HG03045 (cell line): ENCODE results near the gene TGM3.

Experiments
- ATAC-seq: cut with Tn5 transposase; IDR thresholded peaks from one replicate; pipeline ENCODE4 v1.9.1; 2021; ENCODE audit warnings: mild to moderate bottlenecking, moderate library complexity; ENCODE audit not compliant: unreplicated experiment

TGM3 gene

GRCh38 chr20:2283706-2284423 lies 11.9 kb upstream of the TGM3 start:
- ATAC-seq = no peak

GRCh38 chr20:2285193-2285592 lies 10.6 kb upstream of the TGM3 start:
- no peak for ATAC-seq

GRCh38 chr20:2285613-2286012 lies 10.2 kb upstream of the TGM3 start:
- ATAC-seq = no peak

- ATAC-seq = no peak
Measured at GRCh38 chr20:2287504-2287903, 8.3 kb upstream of the TGM3 start.

- ATAC-seq = no peak
Measured at GRCh38 chr20:2289475-2289874, 6.3 kb upstream of the TGM3 start.

GRCh38 chr20:2290486-2290885 lies 5.3 kb upstream of the TGM3 start:
- no peak for ATAC-seq

GRCh38 chr20:2292416-2293110 lies 3.2 kb upstream of the TGM3 start:
- ATAC-seq = no peak

- no peak for ATAC-seq
Measured at GRCh38 chr20:2293486-2293885, 2.3 kb upstream of the TGM3 start.

GRCh38 chr20:2293971-2294370 lies 1.8 kb upstream of the TGM3 start:
- ATAC-seq = no peak

GRCh38 chr20:2295286-2295685 lies 515 bp upstream of the TGM3 start:
- no peak for ATAC-seq

GRCh38 chr20:2296524-2297356 lies 939 bp downstream of the TGM3 start:
- no peak for ATAC-seq

- ATAC-seq = no peak
Measured at GRCh38 chr20:2297357-2297728, 1.5 kb downstream of the TGM3 start.

GRCh38 chr20:2298116-2298515 lies 2.3 kb downstream of the TGM3 start:
- ATAC-seq = no peak

GRCh38 chr20:2298701-2299100 lies 2.9 kb downstream of the TGM3 start:
- no peak for ATAC-seq

- no peak for ATAC-seq
Measured at GRCh38 chr20:2299301-2299700, 3.5 kb downstream of the TGM3 start.

GRCh38 chr20:2300002-2300401 lies 4.2 kb downstream of the TGM3 start:
- ATAC-seq = no peak

GRCh38 chr20:2300420-2300819 lies 4.6 kb downstream of the TGM3 start:
- ATAC-seq = no peak

GRCh38 chr20:2301164-2301622 lies 5.4 kb downstream of the TGM3 start:
- ATAC-seq = no peak

- ATAC-seq = no peak
Measured at GRCh38 chr20:2302384-2303060, 6.7 kb downstream of the TGM3 start.

GRCh38 chr20:2303673-2304072 lies 7.9 kb downstream of the TGM3 start:
- no peak for ATAC-seq

GRCh38 chr20:2304180-2304579 lies 8.4 kb downstream of the TGM3 start:
- ATAC-seq = no peak
